Left lung (tissue), 10 donors: ENCODE results near the gene CMC2. TPM values are rescaled to one million over a fixed set of nuclear protein-coding genes. Genes with fewer than 3 reads are reported as not detected.

Experiments
- ATAC-seq: fragments of 200-7000 bp; cut with Tn5 transposase; one replicate; pipeline ENCODE4 v1.9.1; 2020; ENCODE audit warnings: moderate library complexity
- DNase-seq, 4 donors: peaks; one replicate each; pipeline ENCODE4 v3.0.0-alpha.2; 2013 to 2020
- H3K27ac ChIP-seq, 2 donors: fragments of 200-600 bp; sonication (generic) in 1 of 2; one replicate each; pipeline versions ENCODE4 v1.5.0 to v1.8.0; 2020 to 2021
- H3K27me3 ChIP-seq, 2 donors: fragments of 200-600 bp; sonication (generic) in 1 of 2; one replicate each; pipeline versions ENCODE4 v1.5.0 to v1.8.0; 2020 to 2021
- H3K36me3 ChIP-seq, 2 donors: fragments of 200-600 bp; sonication (generic) in 1 of 2; one replicate each; pipeline versions ENCODE4 v1.5.0 to v1.8.0; 2020 to 2021
- H3K4me1 ChIP-seq, 2 donors: fragments of 200-600 bp; one replicate each; pipeline ENCODE4 v1.8.0; 2021
- H3K4me3 ChIP-seq, 2 donors: fragments of 200-600 bp; sonication (generic) in 1 of 2; one replicate each; pipeline versions ENCODE4 v1.5.0 to v1.8.0; 2020 to 2021; ENCODE audit warnings: mild to moderate bottlenecking in 1 of 2
- H3K9me3 ChIP-seq, 2 donors: fragments of 200-600 bp; sonication (generic) in 1 of 2; one replicate each; pipeline versions ENCODE4 v1.5.0 to v1.8.0; 2020 to 2021
- intact Hi-C, 2 donors: fragments of 100-400 bp; cut with DNase I; formaldehyde crosslinking; loops; one replicate each; pipeline versions ENCODE4 v1.11.2 to v1.14.2; 2022
- polyA plus RNA-seq, 6 donors: library from polyadenylated mRNA; unstranded; fragments of 120-200 nt; gene quantifications; one replicate each; pipeline ENCODE4 v1.2.1, GENCODE V29; 2013; ENCODE audit not compliant: insufficient read length in 6 of 6
- total RNA-seq, 2 donors: library from RNA; stranded (reverse); fragmentation: NEBNext Ultra II Directional; extraction: Animal tissue kit (Norgen Biotek cat#: 25700); gene quantifications; one replicate each; pipeline ENCODE4 v1.2.1, GENCODE V29; 2021
- TF ChIP-seq, protein P1 (sequence below), 2 donors: fragments of 200-600 bp; sonication (generic) in 1 of 2; IDR thresholded peaks; one replicate each; pipeline versions ENCODE4 v1.5.0 to v1.8.0; 2021; ENCODE audit warnings: antibody characterized with exemption in 2 of 2
- donor health status: DM: no; HTN: yes; CAD: no.
- donor health status: DM: no; HTN: no; CAD: no.

CMC2 gene
- total and polyA plus RNA-seq, 8 donors: 38.8 to 52.1 (median 44.3) TPM

DNA sequence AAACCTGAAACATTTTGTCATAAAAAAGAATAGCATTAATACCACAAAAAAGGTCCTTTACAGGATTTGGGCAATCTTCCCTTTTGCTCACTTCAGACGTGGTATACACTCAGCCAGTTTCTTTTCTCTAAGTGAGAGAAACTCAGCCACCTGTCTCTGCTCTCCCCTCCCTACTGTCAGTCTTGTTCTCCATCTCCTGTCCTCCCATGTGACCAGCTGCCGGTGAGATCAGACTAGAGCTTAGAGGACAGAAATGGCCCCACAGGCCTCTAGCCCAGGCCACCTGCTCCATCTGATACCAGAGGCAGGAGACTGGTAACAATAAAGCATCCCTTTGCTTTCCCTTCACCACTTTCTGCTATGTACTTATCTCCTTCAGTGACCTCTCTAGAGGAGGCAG, 34.9 kb downstream of the CMC2 start:
- no peak for ATAC-seq
- Histone ChIP-seq H3K4me3 (no peak overlapping the region), H3K27me3 (no peaks in the 10 kb centered on the region), H3K36me3 (peaks cover 0 to 36% of the 10 kb centered on the region in 2 donors), H3K4me1 (no peaks in the 10 kb centered on the region), H3K27ac (no peak overlapping the region), H3K9me3 (no peaks in the 10 kb centered on the region)
- TF ChIP-seq, protein P1, sequence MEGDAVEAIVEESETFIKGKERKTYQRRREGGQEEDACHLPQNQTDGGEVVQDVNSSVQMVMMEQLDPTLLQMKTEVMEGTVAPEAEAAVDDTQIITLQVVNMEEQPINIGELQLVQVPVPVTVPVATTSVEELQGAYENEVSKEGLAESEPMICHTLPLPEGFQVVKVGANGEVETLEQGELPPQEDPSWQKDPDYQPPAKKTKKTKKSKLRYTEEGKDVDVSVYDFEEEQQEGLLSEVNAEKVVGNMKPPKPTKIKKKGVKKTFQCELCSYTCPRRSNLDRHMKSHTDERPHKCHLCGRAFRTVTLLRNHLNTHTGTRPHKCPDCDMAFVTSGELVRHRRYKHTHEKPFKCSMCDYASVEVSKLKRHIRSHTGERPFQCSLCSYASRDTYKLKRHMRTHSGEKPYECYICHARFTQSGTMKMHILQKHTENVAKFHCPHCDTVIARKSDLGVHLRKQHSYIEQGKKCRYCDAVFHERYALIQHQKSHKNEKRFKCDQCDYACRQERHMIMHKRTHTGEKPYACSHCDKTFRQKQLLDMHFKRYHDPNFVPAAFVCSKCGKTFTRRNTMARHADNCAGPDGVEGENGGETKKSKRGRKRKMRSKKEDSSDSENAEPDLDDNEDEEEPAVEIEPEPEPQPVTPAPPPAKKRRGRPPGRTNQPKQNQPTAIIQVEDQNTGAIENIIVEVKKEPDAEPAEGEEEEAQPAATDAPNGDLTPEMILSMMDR (IDR thresholded peaks at IDR 0.05): no peak
- intact Hi-C loops: no loop called here
- DNase-seq: no peak

DNA sequence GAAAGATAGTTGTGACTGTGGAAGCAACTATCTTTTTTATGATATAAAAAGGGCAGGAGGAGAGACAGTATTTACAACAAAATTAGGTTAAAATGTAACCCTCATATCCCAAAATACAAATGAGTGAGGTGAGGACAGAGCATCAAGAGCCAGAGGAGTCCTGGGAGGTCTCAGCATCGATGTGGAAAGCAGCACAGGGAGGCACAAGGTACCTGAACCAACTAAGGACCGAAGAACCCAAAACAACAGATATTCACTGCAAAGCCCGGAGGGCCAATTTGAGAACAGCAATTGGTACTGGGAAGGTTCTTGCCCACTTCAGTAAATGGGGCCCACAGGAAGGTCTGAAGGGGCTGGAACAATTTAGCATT, 37.6 kb downstream of the CMC2 start:
- no peak for DNase-seq
- intact Hi-C loops: no loop called here
- H3K4me1 ChIP-seq: no peaks in the 10 kb centered on the region
- no peak for ATAC-seq
- no peaks in the 10 kb centered on the region for H3K9me3 ChIP-seq
- H3K4me3 ChIP-seq: no peak overlapping the region
- TF ChIP-seq, protein P1 (IDR thresholded peaks at IDR 0.05): no peak
- H3K27me3 ChIP-seq: no peaks in the 10 kb centered on the region
- H3K36me3 ChIP-seq: peaks cover 0 to 13% of the 10 kb centered on the region in 2 donors
- no peak overlapping the region for H3K27ac ChIP-seq

DNA sequence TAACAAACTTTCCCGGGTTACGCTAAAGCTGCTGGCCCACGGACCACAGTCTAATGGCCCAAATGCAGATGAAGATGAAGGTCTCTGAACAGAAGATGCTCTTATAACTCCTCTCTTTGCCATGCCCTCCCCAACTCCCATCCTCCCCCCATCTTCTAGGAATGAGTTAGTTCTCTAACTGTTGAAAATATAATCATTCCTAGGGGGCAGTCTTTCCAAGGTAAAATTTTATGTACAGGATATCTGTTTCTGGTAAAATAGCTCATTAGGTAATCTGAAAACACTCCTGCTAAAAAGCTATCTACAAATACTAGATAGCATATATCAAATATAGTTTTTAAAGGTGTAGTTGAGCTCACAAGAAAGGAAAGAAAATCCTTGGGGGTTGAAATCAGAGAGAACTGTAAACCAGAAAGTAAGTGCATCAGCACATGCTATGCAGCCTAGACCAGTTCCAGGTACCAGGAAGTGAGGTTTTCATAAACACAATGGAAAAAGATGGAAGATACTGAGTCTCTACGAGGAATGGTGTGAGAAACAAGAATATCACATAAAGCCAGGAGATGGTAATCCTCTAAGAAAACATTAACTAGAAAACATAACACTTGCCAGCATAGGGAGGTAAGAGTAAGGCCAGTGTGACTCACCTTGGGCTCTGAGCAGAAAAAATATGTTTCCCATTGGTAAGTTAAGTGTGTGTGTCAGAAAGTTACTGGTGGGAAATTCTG, 38.1 kb downstream of the CMC2 start:
- ATAC-seq: no peak
- H3K4me1 ChIP-seq: no peaks in the 10 kb centered on the region
- H3K9me3 ChIP-seq: no peaks in the 10 kb centered on the region
- no peak overlapping the region for H3K27ac ChIP-seq
- H3K36me3 ChIP-seq: peaks cover 0 to 10% of the 10 kb centered on the region in 2 donors
- intact Hi-C loops: no loop called here
- H3K27me3 ChIP-seq: no peaks in the 10 kb centered on the region
- no peak for DNase-seq
- TF ChIP-seq, protein P1 (IDR thresholded peaks at IDR 0.05): no peak
- no peak overlapping the region for H3K4me3 ChIP-seq

DNA sequence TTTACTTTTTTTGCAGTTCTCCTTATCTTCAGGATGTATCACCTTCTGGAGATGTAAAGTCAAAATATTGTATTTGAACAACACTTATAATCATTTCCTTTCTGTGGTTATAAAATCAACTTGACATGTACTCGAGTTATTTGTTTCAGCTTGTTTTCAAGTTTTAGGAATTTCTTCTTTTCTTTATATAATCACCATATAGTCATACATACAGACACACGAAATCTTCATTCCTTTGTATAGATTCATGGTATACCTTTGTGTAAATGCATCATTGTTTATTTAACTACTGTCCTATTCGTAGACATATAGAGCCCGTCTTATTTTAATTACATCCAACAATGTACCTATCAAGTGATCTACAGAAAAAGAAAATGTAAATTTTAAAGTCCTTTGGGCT, 40.1 kb downstream of the CMC2 start:
- H3K4me1 ChIP-seq: no peaks in the 10 kb centered on the region
- H3K27ac ChIP-seq: no peak overlapping the region
- no peak overlapping the region for H3K4me3 ChIP-seq
- peaks cover 0 to 5% of the 10 kb centered on the region in 2 donors for H3K36me3 ChIP-seq
- no peak for ATAC-seq
- TF ChIP-seq, protein P1 (IDR thresholded peaks at IDR 0.05): no peak
- no peaks in the 10 kb centered on the region for H3K27me3 ChIP-seq
- DNase-seq: no peak
- intact Hi-C loops: no loop called here
- no peaks in the 10 kb centered on the region for H3K9me3 ChIP-seq

DNA sequence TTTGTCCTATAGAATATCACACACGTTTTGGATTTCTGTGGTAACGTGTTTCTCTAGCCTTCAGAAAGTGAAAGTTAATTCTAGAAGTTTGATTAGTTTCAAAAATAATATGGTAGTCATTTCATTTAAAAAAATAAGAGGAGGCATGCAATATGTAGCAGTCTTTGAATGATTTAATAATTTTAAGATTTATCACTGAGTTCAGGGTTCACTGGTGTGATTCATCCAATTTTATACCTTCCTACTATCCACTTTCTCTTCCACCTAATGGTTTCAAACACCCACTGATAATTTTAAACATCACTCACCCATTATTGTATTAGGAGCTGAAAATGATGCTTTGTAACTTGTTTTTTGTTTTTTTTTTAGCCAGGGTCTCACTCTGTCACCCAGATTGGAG, 42.3 kb downstream of the CMC2 start:
- peaks cover 0 to 22% of the 10 kb centered on the region in 2 donors for H3K9me3 ChIP-seq
- no peaks in the 10 kb centered on the region for H3K4me1 ChIP-seq
- ATAC-seq (no peak), DNase-seq (no peak)
- intact Hi-C loops: no loop called here
- no peak overlapping the region for H3K4me3 ChIP-seq
- TF ChIP-seq, protein P1 (IDR thresholded peaks at IDR 0.05): no peak
- no peaks in the 10 kb centered on the region for H3K27me3 ChIP-seq
- no peak overlapping the region for H3K27ac ChIP-seq
- peaks cover 0 to 1% of the 10 kb centered on the region in 2 donors for H3K36me3 ChIP-seq
